ENCODE results near the gene ADAMTS9. TPM values are rescaled to one million over a fixed set of nuclear protein-coding genes. Genes with fewer than 3 reads are reported as not detected.

The ADAMTS9 gene
- total RNA-seq, 3 donors from 2014 or later = 19.4 to 240 (median 50.6) TPM

- H3K4me3 ChIP-seq = no peak overlapping the region
- DNase-seq (ENCODE audit: low spot score in 2 of 2) = no peak
- intact Hi-C loops (cut with DNase I; ENCODE audit: low total_unique reads) = no loop called here
- no peaks in the 10 kb centered on the region for H3K27me3 ChIP-seq
- TF ChIP-seq POLR2AphosphoS5 (IDR thresholded peaks at IDR 0.05) = no peak
- TF ChIP-seq CTCF (IDR thresholded peaks at IDR 0.05) = no peak
- no peak for TF ChIP-seq POLR2A (IDR thresholded peaks at IDR 0.05)
- H3K36me3 ChIP-seq = no peaks in the 10 kb centered on the region
- no peaks in the 10 kb centered on the region for H3K4me1 ChIP-seq
- H3K9me3 ChIP-seq = no peaks in the 10 kb centered on the region
- no peak overlapping the region for H3K27ac ChIP-seq
These were observed 197.5 kb downstream of the ADAMTS9 start for GRCh38 chr3:64490180-64490724.

GRCh38 chr3:64489361-64490044, 198.3 kb downstream of the ADAMTS9 start:
- Histone ChIP-seq H3K9me3 (no peaks in the 10 kb centered on the region), H3K27me3 (no peaks in the 10 kb centered on the region), H3K27ac (no peak overlapping the region), H3K4me3 (peak overlapping the region in 2 of 3 donors; percentile 32 to 40), H3K4me1 (no peaks in the 10 kb centered on the region), H3K36me3 (no peaks in the 10 kb centered on the region)
- intact Hi-C loops (cut with DNase I; ENCODE audit: low total_unique reads) = no loop called here
- DNase-seq (ENCODE audit: low spot score in 2 of 2) = peak; percentile 39 to 62
- TF ChIP-seq POLR2AphosphoS5 (IDR thresholded peaks at IDR 0.05) (no peak), POLR2A (IDR thresholded peaks at IDR 0.05) (no peak), CTCF (IDR thresholded peaks at IDR 0.05) (no peak)

- intact Hi-C loops (cut with DNase I; ENCODE audit: low total_unique reads) = no loop called here
- no peak for DNase-seq (ENCODE audit: low spot score in 2 of 2)
These were observed 198.9 kb downstream of the ADAMTS9 start for GRCh38 chr3:64488939-64489338.

GRCh38 chr3:64484289-64484992, 203.4 kb downstream of the ADAMTS9 start:
- DNase-seq (ENCODE audit: low spot score in 2 of 2) = peak; percentile 72 to 80
- H3K36me3 ChIP-seq = no peaks in the 10 kb centered on the region
- no peaks in the 10 kb centered on the region for H3K27me3 ChIP-seq
- H3K27ac ChIP-seq = no peak overlapping the region
- TF ChIP-seq POLR2AphosphoS5 (IDR thresholded peaks at IDR 0.05) (peak in 2 of 3 donors; percentile 23 to 30), POLR2A (IDR thresholded peaks at IDR 0.05) (no peak), CTCF (IDR thresholded peaks at IDR 0.05) (peak; percentile 86 to 93 (median 90))
- intact Hi-C loops (cut with DNase I; ENCODE audit: low total_unique reads) = loop anchor here (5.0 kb wide), 1 partner anchor 457 kb away; no protein-coding TSS in a partner anchor
- H3K9me3 ChIP-seq = no peaks in the 10 kb centered on the region
- no peak overlapping the region for H3K4me3 ChIP-seq
- H3K4me1 ChIP-seq = no peaks in the 10 kb centered on the region

More at GRCh38 chr3:64488939-64489338, 198.9 kb downstream of the ADAMTS9 start:
- Histone ChIP-seq H3K4me3 (peak overlapping the region in 2 of 3 donors; percentile 32 to 40), H3K27ac (no peak overlapping the region), H3K9me3 (no peaks in the 10 kb centered on the region), H3K27me3 (no peaks in the 10 kb centered on the region), H3K4me1 (no peaks in the 10 kb centered on the region), H3K36me3 (no peaks in the 10 kb centered on the region)
- no peak for TF ChIP-seq CTCF (IDR thresholded peaks at IDR 0.05)
- no peak for TF ChIP-seq POLR2A (IDR thresholded peaks at IDR 0.05)
- no peak for TF ChIP-seq POLR2AphosphoS5 (IDR thresholded peaks at IDR 0.05)

GRCh38 chr3:64483467-64483866, 204.3 kb downstream of the ADAMTS9 start:
- intact Hi-C loops (cut with DNase I; ENCODE audit: low total_unique reads) = loop anchor here (5.0 kb wide), 1 partner anchor 456 kb away; no protein-coding TSS in a partner anchor
- H3K27ac ChIP-seq = no peak overlapping the region

More at GRCh38 chr3:64483467-64483866, 204.3 kb downstream of the ADAMTS9 start:
- Histone ChIP-seq H3K4me1 (no peaks in the 10 kb centered on the region), H3K4me3 (no peak overlapping the region), H3K36me3 (no peaks in the 10 kb centered on the region), H3K27me3 (no peaks in the 10 kb centered on the region), H3K9me3 (no peaks in the 10 kb centered on the region)
- DNase-seq (ENCODE audit: low spot score in 2 of 2) = no peak
- TF ChIP-seq CTCF (IDR thresholded peaks at IDR 0.05) (no peak), POLR2A (IDR thresholded peaks at IDR 0.05) (no peak), POLR2AphosphoS5 (IDR thresholded peaks at IDR 0.05) (no peak)
